Endodermal cell (in vitro differentiated cells): ENCODE results near the gene DTWD2. TPM values are rescaled to one million over a fixed set of nuclear protein-coding genes. Genes with fewer than 3 reads are reported as not detected.

Experiments used
- DNase-seq: peaks from one replicate; pipeline ENCODE4 v3.0.0-alpha.2; 2017
- H3K27ac ChIP-seq: 2 replicates; pipeline ENCODE4 v1.5.1; 2013; ENCODE audit warnings: mild to moderate bottlenecking, low read depth, low read length, moderate library complexity
- H3K27me3 ChIP-seq: 2 replicates; pipeline ENCODE4 v1.6.1; 2013; ENCODE audit warnings: mild to moderate bottlenecking, low read length, moderate library complexity; ENCODE audit not compliant: insufficient read depth, control insufficient read depth, poor library complexity, severe bottlenecking
- H3K36me3 ChIP-seq: 2 replicates; pipeline ENCODE4 v1.7.0; 2013; ENCODE audit warnings: mild to moderate bottlenecking, low read length, moderate library complexity; ENCODE audit not compliant: control insufficient read depth, insufficient read depth
- H3K4me1 ChIP-seq: one replicate; pipeline ENCODE4 v1.7.0; 2013; ENCODE audit warnings: low read length; ENCODE audit not compliant: control insufficient read depth, insufficient read depth
- H3K4me3 ChIP-seq: 2 replicates; pipeline ENCODE4 v1.5.1; 2013; ENCODE audit warnings: mild to moderate bottlenecking, low read length, moderate library complexity
- H3K9ac ChIP-seq: 2 replicates; pipeline ENCODE4 v1.6.1; 2013; ENCODE audit warnings: mild to moderate bottlenecking, low read length, moderate library complexity; ENCODE audit not compliant: poor library complexity, severe bottlenecking; ENCODE audit errors: extremely low read depth
- H3K9me3 ChIP-seq: 2 replicates; pipeline ENCODE4 v1.6.1; 2013; ENCODE audit warnings: mild to moderate bottlenecking, low read length, moderate library complexity; ENCODE audit not compliant: control insufficient read depth
- H3K27ac Mint-ChIP-seq: 2 replicates; pipeline ENCODE4 v1.8.0; 2020; ENCODE audit warnings: mixed read lengths
- H3K27me3 Mint-ChIP-seq: 2 replicates; pipeline ENCODE4 v1.8.0; 2021; ENCODE audit warnings: mild to moderate bottlenecking, mixed read lengths; ENCODE audit not compliant: insufficient read depth
- H3K36me3 Mint-ChIP-seq: 2 replicates; pipeline ENCODE4 v1.8.0; 2020; ENCODE audit warnings: low read depth, mixed read lengths
- H3K4me1 Mint-ChIP-seq: 2 replicates; pipeline ENCODE4 v1.8.0; 2020; ENCODE audit warnings: mixed read lengths
- H3K4me3 Mint-ChIP-seq: 2 replicates; pipeline ENCODE4 v1.8.0; 2020; ENCODE audit warnings: mild to moderate bottlenecking, moderate library complexity, mixed read lengths
- H3K9me3 Mint-ChIP-seq: 2 replicates; pipeline ENCODE4 v1.8.0; 2020; ENCODE audit warnings: mild to moderate bottlenecking, mixed read lengths
- CTCF ChIP-seq: fragments of 200-600 bp; sonication (generic); conservative IDR thresholded peaks from 2 replicates; pipeline ENCODE4 v1.5.0; 2021; ENCODE audit warnings: antibody characterized with exemption, mild to moderate bottlenecking
- WGBS, 2 experiments: methylation state at CpG; one replicate each; pipeline versions ENCODE4 v1.1.5 to v1.1.7; 2013; ENCODE audit warnings: missing lambda C conversion rate in 2 of 2, mixed read lengths in 1 of 2; ENCODE audit not compliant: insufficient coverage in 1 of 2, insufficient read length in 1 of 2; 5-methylcytosine and 5-hydroxymethylcytosine counted together
- total RNA-seq, 2 donors: library from RNA; stranded (reverse); fragmentation: NEBNext Ultra II Directional in 1 of 2; extraction: Animal tissue kit (Norgen Biotek cat#: 25700) in 1 of 2; gene quantifications; 2 replicates in 1 of 2; 3 replicates in 1 of 2; pipeline ENCODE4 v1.2.1, GENCODE V29; 2021

DTWD2 gene
- total RNA-seq, 2 donors from 2014 or later, result 15.2 to 34.9 TPM

- H3K4me3 ChIP-seq, result no peak overlapping the region
These were observed 27.9 kb upstream of the DTWD2 start for GRCh38 chr5:119016125-119016774.

GRCh38 chr5:119011186-119011585 lies 22.8 kb upstream of the DTWD2 start:
- Mint-ChIP-seq H3K27ac (no peak overlapping the region), H3K4me1 (peaks cover 8% of the 10 kb centered on the region)
- no peaks in the 10 kb centered on the region for H3K36me3 ChIP-seq

More at GRCh38 chr5:119016125-119016774, 27.9 kb upstream of the DTWD2 start:
- Histone ChIP-seq H3K27ac (no peak overlapping the region), H3K36me3 (no peaks in the 10 kb centered on the region), H3K27me3 (no peaks in the 10 kb centered on the region), H3K9me3 (no peaks in the 10 kb centered on the region), H3K9ac (no peak overlapping the region), H3K4me1 (no peaks in the 10 kb centered on the region)
- Mint-ChIP-seq H3K36me3 (peaks cover 2% of the 10 kb centered on the region), H3K9me3 (no peaks in the 10 kb centered on the region), H3K4me3 (no peak overlapping the region), H3K4me1 (no peaks in the 10 kb centered on the region), H3K27me3 (no peaks in the 10 kb centered on the region), H3K27ac (no peak overlapping the region)
- no peak for TF ChIP-seq CTCF
- DNase-seq, result no peak
- 90 to 93% methylated on average over 3 to 7 of the region's 7 CpGs for WGBS, 2 experiments

DNA sequence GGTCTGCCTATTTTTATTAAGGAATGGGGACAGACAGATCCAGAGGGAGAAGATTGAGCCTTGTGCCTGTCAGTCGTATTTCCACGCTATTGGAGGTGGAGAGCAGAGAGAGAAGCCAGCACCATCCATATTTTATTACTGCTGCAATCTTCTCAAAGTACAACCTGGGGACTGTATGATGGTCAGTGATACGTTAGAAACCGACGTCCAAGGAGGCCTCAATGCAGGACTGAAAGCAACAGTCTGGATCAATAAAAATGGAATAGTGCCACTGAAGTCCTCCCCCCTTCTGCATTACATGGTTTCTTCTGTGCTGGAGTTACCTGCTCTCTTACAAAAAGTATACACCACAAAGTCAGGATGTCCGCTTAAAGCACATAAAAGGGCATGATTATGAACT lies 21.9 kb upstream of the DTWD2 start:
- Histone ChIP-seq H3K4me3 (no peak overlapping the region), H3K9ac (no peak overlapping the region), H3K4me1 (no peaks in the 10 kb centered on the region), H3K9me3 (peaks cover 7% of the 10 kb centered on the region), H3K27me3 (no peaks in the 10 kb centered on the region), H3K27ac (no peak overlapping the region), H3K36me3 (no peaks in the 10 kb centered on the region)
- no peak for DNase-seq
- Mint-ChIP-seq H3K9me3 (peaks cover 1% of the 10 kb centered on the region), H3K36me3 (peaks cover 2% of the 10 kb centered on the region), H3K4me1 (peaks cover 8% of the 10 kb centered on the region), H3K27me3 (no peaks in the 10 kb centered on the region), H3K27ac (no peak overlapping the region), H3K4me3 (no peak overlapping the region)
- WGBS, 2 experiments, result 91% methylated on average over 6 of the region's 6 CpGs; no CpG with 5 or more reads in 1 of the 2 experiments
- no peak for TF ChIP-seq CTCF

More at GRCh38 chr5:119011186-119011585, 22.8 kb upstream of the DTWD2 start:
- H3K9me3 ChIP-seq, result peaks cover 7% of the 10 kb centered on the region
- no peak overlapping the region for H3K27ac ChIP-seq
- peaks cover 2% of the 10 kb centered on the region for H3K36me3 Mint-ChIP-seq
- TF ChIP-seq CTCF, result no peak
- no peaks in the 10 kb centered on the region for H3K4me1 ChIP-seq
- no peak for DNase-seq
- H3K27me3 ChIP-seq, result no peaks in the 10 kb centered on the region
- H3K9me3 Mint-ChIP-seq, result peaks cover 1% of the 10 kb centered on the region
- H3K27me3 Mint-ChIP-seq, result no peaks in the 10 kb centered on the region
- WGBS, 2 experiments, result 94 to 100% methylated on average over 3 to 13 of the region's 13 CpGs
- no peak overlapping the region for H3K4me3 ChIP-seq
- no peak overlapping the region for H3K4me3 Mint-ChIP-seq
- no peak overlapping the region for H3K9ac ChIP-seq
